ENCODE data around the gene DYRK1A. TPM values are rescaled to one million over a fixed set of nuclear protein-coding genes. Genes with fewer than 3 reads are reported as not detected.

DYRK1A gene
- total RNA-seq, 2 donors from 2014 or later: 53.0 to 68.3 TPM

DNA sequence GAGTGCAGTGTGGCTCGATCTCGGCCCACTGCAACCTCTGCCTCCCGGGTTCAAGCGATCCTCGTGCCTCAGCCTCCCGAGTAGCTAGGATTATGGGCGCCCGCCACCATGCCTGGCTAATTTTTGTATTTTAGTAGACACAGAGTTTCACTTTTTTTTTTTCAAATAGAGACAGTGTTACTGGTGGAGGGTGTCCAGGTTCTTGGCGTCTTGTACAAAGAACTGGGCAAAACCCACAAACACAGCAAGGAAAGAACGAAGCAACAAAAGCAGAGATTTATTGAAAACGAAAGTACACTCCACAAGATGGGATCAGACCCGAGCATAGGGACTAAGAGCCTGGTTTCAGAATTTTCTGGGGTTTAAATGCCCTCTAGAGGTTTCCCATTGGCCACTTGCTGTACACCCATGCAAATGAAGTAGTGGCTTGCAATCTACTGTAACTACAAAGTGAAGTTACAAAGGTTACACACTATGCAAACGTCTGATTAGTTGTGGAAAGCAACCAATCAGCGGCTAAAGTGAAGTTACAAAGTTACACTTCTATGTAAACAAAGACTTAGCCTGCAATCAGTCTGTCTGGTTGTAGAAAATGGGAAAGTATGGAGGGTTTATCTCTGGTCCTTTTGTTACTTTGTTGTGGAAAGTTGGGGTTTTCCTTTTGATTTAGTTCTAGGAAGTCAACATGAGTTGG is 199.1 kb downstream of the DYRK1A start:
- no peak for DNase-seq
- ATAC-seq: no peak
- intact Hi-C loops (cut with DNase I): loop anchor here in 1 of 2 donors (2.0 kb wide), 1 partner anchor 199 kb away; the partner anchor contains the start of gene DYRK1A

- intact Hi-C loops (cut with DNase I): no loop called here
- ATAC-seq: peak in 1 of 2 donors; percentile 2
- DNase-seq: peak; percentile 46
These were observed 200.4 kb downstream of the DYRK1A start for GRCh38 chr21:37566790-37567615.

DNA sequence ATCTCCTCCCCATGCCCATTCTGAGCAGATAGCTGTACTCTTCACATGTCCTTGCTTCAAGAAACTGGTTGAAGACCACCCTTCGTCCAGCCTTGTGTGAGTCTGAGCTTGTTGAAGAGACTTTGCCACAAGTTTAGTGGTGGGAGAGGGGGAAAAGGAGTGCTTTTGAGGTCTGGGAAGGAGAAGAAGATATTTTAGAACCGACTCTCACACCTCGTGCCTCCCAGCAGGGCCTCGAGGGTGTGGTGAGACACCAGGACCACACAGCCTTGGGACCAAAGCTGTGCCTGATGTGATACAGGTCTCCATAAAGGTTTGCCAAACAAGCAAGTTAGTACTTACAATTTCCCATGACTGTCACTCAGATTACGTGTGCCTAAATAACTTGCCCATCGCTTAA is 201.8 kb downstream of the DYRK1A start:
- DNase-seq (no peak), ATAC-seq (no peak)
- intact Hi-C loops (cut with DNase I): no loop called here

GRCh38 chr21:37568916-37569315 is 202.3 kb downstream of the DYRK1A start:
- intact Hi-C loops (cut with DNase I): no loop called here
- no peak for DNase-seq
- no peak for ATAC-seq

DNA sequence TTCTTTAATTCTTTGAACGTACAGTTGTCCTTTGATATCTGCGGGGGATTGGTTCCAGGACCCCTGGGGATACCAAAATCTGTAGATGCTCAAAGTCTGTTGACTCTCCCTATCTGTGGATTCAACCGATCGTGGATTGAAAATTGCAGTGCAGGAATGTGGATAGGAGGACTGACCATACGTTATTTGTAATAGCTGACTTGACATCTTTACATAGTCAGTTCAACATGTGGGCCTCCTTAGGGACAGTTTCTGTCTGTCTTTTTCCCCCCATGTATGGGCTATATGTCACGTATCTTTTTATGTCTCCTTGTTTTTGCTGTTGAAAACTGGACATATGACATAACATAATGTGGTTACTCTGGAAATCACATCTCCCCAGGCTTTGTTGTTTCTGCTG is 204.9 kb downstream of the DYRK1A start:
- intact Hi-C loops (cut with DNase I): no loop called here
- DNase-seq: no peak
- no peak for ATAC-seq

GRCh38 chr21:37574316-37574715 is 207.7 kb downstream of the DYRK1A start:
- ATAC-seq (no peak), DNase-seq (no peak)
- intact Hi-C loops (cut with DNase I): no loop called here

DNA sequence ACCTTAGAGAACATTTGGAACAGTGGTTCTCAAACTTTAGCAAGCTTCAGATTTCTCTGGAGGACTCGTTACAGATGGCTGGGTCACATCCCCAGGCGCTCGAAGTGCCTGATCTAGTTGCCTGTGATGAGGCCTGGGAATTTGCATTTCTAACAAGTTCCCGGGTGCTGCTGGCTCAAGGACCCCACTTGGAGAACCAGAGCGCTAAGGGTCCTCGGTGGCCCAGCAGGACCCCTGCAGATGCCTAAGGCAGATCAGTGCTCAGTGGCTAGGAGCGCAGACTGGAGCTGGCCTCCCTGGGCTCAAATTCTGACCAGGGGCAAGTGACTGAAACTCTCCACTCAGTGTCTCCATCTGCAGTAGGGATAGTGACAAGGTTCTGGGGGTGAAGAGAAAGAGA is 208.2 kb downstream of the DYRK1A start:
- intact Hi-C loops (cut with DNase I): no loop called here
- DNase-seq (no peak), ATAC-seq (no peak)

GRCh38 chr21:37575580-37575979 is 209.0 kb downstream of the DYRK1A start:
- ATAC-seq (no peak), DNase-seq (no peak)
- intact Hi-C loops (cut with DNase I): no loop called here

Other genes with a start within 250 kb of the DYRK1A start
- 10 to 100 TPM; 35.0 to 43.6 TPM for gene VPS26C, start 99.4 kb upstream of the DYRK1A start, total RNA-seq